Hepatocyte (in vitro differentiated cells): ENCODE measurements around the gene STPG3. TPM values are rescaled to one million over a fixed set of nuclear protein-coding genes. Genes with fewer than 3 reads are reported as not detected.

Experiments
- DNase-seq: peaks from one replicate; pipeline ENCODE4 v3.0.0-alpha.2; 2016; ENCODE audit warnings: low spot score
- H2AFZ ChIP-seq: fragments of 200-600 bp; sonication (generic); 2 replicates; pipeline ENCODE4 v1.6.0; 2016; ENCODE audit warnings: antibody characterized with exemption, mild to moderate bottlenecking
- H3K27ac ChIP-seq: fragments of 200-600 bp; sonication (generic); 2 replicates; pipeline ENCODE4 v1.5.1; 2016; ENCODE audit warnings: mild to moderate bottlenecking
- H3K27me3 ChIP-seq: fragments of 200-600 bp; sonication (generic); 2 replicates; pipeline ENCODE4 v1.6.1; 2016
- H3K36me3 ChIP-seq: fragments of 200-600 bp; sonication (generic); replicated peaks from 2 replicates; pipeline ENCODE4 v1.5.1; 2016; ENCODE audit warnings: low read depth; ENCODE audit not compliant: insufficient read depth
- H3K4me1 ChIP-seq: fragments of 200-600 bp; sonication (generic); 2 replicates; pipeline ENCODE4 v1.5.1; 2016; ENCODE audit warnings: mild to moderate bottlenecking, moderate library complexity; ENCODE audit not compliant: insufficient read depth
- H3K4me2 ChIP-seq: fragments of 200-600 bp; sonication (generic); 2 replicates; pipeline ENCODE4 v1.6.0; 2016
- H3K4me3 ChIP-seq: fragments of 200-600 bp; sonication (generic); 2 replicates; pipeline ENCODE4 v1.5.1; 2016; ENCODE audit warnings: mild to moderate bottlenecking
- H3K79me2 ChIP-seq: fragments of 200-600 bp; sonication (generic); 2 replicates; pipeline ENCODE4 v1.6.0; 2017; ENCODE audit warnings: mild to moderate bottlenecking
- H3K9me2 ChIP-seq: fragments of 200-600 bp; sonication (generic); replicated peaks from 2 replicates; pipeline ENCODE4 v1.6.0; 2017; ENCODE audit warnings: mild to moderate bottlenecking; ENCODE audit not compliant: insufficient read depth
- H3K9me3 ChIP-seq: fragments of 200-600 bp; sonication (generic); 2 replicates; pipeline ENCODE4 v1.5.1; 2016; ENCODE audit warnings: low read depth, mild to moderate bottlenecking
- H4K20me1 ChIP-seq: fragments of 200-600 bp; sonication (generic); 2 replicates; pipeline ENCODE4 v1.6.0; 2016; ENCODE audit warnings: mild to moderate bottlenecking; ENCODE audit not compliant: insufficient read depth, poor library complexity, severe bottlenecking
- EZH2 ChIP-seq: fragments of 200-600 bp; sonication (generic); IDR thresholded peaks from 2 replicates; pipeline ENCODE4 v1.6.1; 2016; ENCODE audit warnings: antibody characterized with exemption, mild to moderate bottlenecking, borderline replicate concordance
- EZH2phosphoT487 ChIP-seq: fragments of 200-600 bp; sonication (generic); IDR thresholded peaks from one replicate; pipeline ENCODE4 v1.6.1; 2018; ENCODE audit warnings: antibody characterized with exemption, mild to moderate bottlenecking, low read depth, moderate library complexity; ENCODE audit not compliant: unreplicated experiment, severe bottlenecking
- WGBS: methylation state at CpG from one replicate; pipeline ENCODE4 v1.1.6; 2016; ENCODE audit warnings: low lambda C conversion rate; ENCODE audit errors: missing lambda C conversion rate; 5-methylcytosine and 5-hydroxymethylcytosine counted together
- polyA plus RNA-seq: library from polyadenylated mRNA; unstranded; fragments of >200 nt; fragmentation: Nextera tagmentation; extraction: Ambion mirVana; gene quantifications from 2 replicates; pipeline ENCODE4 v1.2.1, GENCODE V29; 2016
- total RNA-seq: library from RNA; depleted of rRNA; stranded (reverse); fragments of >200 nt; gene quantifications from 2 replicates; pipeline ENCODE4 v1.2.3, GENCODE V29; 2014
- TF ChIP-seq, protein P1 (sequence below): fragments of 200-600 bp; sonication (generic); IDR thresholded peaks from 2 replicates; pipeline ENCODE4 v1.5.1; 2016; ENCODE audit warnings: antibody characterized with exemption, mild to moderate bottlenecking; ENCODE audit not compliant: poor library complexity

STPG3 gene
- total and polyA plus RNA-seq, 2 experiments from 2014 or later, result 1.5 TPM; not detected in 1

DNA sequence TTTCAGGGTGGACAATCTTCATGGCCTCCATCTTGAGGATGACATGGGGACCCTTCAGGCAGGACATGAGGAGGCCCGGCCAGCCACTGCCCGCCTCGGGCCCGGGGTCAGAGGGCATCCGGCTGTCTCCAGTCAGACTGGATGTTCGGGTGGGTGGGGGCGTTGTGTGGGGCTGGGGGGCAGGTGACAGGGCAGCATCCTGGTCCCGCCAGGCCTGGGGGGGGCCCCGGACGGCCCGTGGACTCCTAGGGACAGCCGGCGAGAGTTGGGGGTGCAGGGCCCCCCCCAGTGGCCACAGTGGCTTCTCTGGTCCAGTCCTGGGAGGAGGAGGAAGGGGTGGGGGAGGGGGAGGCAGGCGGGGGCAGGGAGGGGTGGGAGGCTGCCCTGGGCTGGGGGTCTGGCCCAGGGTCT, 30.0 kb upstream of the STPG3 start:
- H3K79me2 ChIP-seq, result no peaks in the 10 kb centered on the region
- no peaks in the 10 kb centered on the region for H3K9me3 ChIP-seq
- peaks cover 34% of the 10 kb centered on the region for H3K4me1 ChIP-seq
- H2AFZ ChIP-seq, result no peak overlapping the region
- H3K27me3 ChIP-seq, result no peaks in the 10 kb centered on the region
- H3K4me2 ChIP-seq, result peak overlapping the region; percentile 93
- no peaks in the 10 kb centered on the region for H3K36me3 ChIP-seq
- no peaks in the 10 kb centered on the region for H4K20me1 ChIP-seq
- H3K4me3 ChIP-seq, result no peak overlapping the region
- no peak overlapping the region for H3K27ac ChIP-seq
- 91% methylated on average over 6 of the region's 14 CpGs for WGBS
- no peaks in the 10 kb centered on the region for H3K9me2 ChIP-seq
- TF ChIP-seq, protein P1, sequence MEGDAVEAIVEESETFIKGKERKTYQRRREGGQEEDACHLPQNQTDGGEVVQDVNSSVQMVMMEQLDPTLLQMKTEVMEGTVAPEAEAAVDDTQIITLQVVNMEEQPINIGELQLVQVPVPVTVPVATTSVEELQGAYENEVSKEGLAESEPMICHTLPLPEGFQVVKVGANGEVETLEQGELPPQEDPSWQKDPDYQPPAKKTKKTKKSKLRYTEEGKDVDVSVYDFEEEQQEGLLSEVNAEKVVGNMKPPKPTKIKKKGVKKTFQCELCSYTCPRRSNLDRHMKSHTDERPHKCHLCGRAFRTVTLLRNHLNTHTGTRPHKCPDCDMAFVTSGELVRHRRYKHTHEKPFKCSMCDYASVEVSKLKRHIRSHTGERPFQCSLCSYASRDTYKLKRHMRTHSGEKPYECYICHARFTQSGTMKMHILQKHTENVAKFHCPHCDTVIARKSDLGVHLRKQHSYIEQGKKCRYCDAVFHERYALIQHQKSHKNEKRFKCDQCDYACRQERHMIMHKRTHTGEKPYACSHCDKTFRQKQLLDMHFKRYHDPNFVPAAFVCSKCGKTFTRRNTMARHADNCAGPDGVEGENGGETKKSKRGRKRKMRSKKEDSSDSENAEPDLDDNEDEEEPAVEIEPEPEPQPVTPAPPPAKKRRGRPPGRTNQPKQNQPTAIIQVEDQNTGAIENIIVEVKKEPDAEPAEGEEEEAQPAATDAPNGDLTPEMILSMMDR, result no peak
- no peak for TF ChIP-seq EZH2
- no peak for TF ChIP-seq EZH2phosphoT487
- no peak for DNase-seq

DNA sequence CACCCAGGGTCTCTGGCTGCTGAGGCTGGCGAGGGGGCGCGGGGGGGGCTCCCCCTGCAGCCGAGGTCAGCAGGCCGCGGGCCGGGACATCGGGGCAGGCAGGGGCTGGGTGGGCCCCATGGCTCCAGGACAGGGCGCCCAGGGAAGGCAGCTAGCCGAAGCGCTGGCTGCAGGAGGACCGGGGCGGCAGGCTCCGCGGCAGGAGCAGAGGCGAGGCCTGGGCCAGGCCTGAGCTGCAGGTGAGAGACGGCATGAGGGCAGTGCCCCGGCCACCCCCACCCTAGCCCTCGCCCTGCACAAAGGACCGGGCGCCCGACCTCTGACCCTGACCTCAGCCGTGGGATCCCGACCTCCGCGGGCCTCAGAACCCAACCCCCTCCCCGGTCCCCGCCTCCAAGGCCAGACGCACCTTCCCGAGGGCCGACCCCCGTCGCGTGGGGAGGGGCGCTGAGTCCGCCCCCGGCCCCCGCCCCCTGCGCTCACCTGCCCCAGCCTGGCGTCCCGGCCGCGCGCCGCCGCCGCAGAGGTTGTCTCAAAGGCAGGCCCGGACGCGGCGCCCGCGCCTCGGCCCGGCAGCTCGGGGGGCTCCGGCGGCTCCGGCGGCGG, 29.5 kb upstream of the STPG3 start:
- Histone ChIP-seq H3K4me3 (no peak overlapping the region), H3K79me2 (no peaks in the 10 kb centered on the region), H4K20me1 (no peaks in the 10 kb centered on the region), H2AFZ (no peak overlapping the region), H3K9me2 (no peaks in the 10 kb centered on the region), H3K4me1 (peaks cover 39% of the 10 kb centered on the region), H3K27ac (no peak overlapping the region), H3K9me3 (no peaks in the 10 kb centered on the region), H3K36me3 (no peaks in the 10 kb centered on the region), H3K4me2 (peak overlapping the region; percentile 93), H3K27me3 (no peaks in the 10 kb centered on the region)
- 13% methylated on average over 10 of the region's 61 CpGs for WGBS
- TF ChIP-seq EZH2 (no peak), EZH2phosphoT487 (no peak)
- TF ChIP-seq, protein P1, result no peak
- no peak for DNase-seq

DNA sequence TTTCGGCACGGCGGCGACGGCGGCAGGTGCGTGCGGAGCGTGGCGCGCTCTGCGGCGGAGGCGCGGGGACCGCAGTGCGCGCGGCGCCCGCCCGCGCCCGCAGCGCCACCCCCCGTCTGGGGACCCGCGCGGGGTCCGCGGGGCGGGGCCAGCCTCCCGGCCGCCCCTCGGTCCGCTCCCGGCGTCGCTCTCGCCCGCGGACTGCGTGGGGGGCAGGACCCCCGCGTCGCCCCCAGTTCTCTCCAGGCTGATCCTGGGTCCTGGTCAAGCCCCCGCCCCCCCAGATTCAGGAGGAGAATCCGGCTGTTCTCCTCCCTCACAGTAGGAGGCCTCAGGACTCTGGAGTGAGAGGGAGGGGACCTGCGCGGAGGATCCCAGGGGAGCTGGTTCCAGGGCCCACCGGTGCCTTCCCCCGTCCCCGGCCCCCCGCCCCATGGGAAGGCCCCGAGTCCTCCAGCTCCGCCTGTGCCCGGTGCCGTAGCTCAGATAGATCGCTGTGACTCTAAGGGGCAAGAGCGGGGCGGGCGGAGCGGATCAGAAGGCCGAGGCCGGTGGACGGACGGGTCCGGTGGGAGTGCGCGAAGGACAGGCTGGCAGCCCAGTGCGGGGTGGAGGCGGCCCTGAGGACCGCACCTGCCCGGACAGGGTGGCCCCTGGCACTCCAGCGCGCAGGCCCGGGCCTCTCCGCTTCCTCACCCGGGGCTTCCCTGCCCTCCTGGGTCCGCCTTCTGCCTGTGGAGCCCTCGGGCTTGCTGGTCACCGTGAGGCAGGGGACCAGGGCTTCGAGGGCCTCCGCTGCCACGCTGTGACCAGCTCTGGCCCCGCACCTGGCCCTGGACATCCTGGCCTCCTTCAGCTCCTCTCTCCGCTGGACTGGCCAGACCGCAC, 28.7 kb upstream of the STPG3 start, which contains the start of gene RNF208:
TSS of gene RNF208 (minus strand) at position 51 of the 888 bp plus-strand sequence. CDS start 1,028 bp downstream, outside the sequence.
- H3K4me2 ChIP-seq, result peak within 1 kb of the TSS; percentile 95
- TF ChIP-seq EZH2phosphoT487 (no peak), EZH2 (no peak)
- TF ChIP-seq, protein P1, result no peak
- H4K20me1 ChIP-seq, result no peaks in the 10 kb centered on the region
- peak within 1 kb of the TSS; percentile 45 for H2AFZ ChIP-seq
- H3K4me1 ChIP-seq, result peaks cover 40% of the 10 kb centered on the region
- no peaks in the 10 kb centered on the region for H3K36me3 ChIP-seq
- H3K9me2 ChIP-seq, result no peaks in the 10 kb centered on the region
- H3K27ac ChIP-seq, result peak within 1 kb of the TSS; percentile 91
- DNase-seq, result peak; percentile 58
- whole genome bisulfite sequencing, result 15% methylated on average over 33 of the region's 88 CpGs
- H3K4me3 ChIP-seq, result peak within 1 kb of the TSS; percentile 39
- no peaks in the 10 kb centered on the region for H3K79me2 ChIP-seq
- no peaks in the 10 kb centered on the region for H3K9me3 ChIP-seq
- no peaks in the 10 kb centered on the region for H3K27me3 ChIP-seq
